DMS53 (cell line): ENCODE measurements around the gene GP9.

ENCODE experiments used
- DNase-seq: peaks from one replicate; lab custom pipeline; 2025; lab: John Stamatoyannopoulos, UW

GP9 gene

DNA sequence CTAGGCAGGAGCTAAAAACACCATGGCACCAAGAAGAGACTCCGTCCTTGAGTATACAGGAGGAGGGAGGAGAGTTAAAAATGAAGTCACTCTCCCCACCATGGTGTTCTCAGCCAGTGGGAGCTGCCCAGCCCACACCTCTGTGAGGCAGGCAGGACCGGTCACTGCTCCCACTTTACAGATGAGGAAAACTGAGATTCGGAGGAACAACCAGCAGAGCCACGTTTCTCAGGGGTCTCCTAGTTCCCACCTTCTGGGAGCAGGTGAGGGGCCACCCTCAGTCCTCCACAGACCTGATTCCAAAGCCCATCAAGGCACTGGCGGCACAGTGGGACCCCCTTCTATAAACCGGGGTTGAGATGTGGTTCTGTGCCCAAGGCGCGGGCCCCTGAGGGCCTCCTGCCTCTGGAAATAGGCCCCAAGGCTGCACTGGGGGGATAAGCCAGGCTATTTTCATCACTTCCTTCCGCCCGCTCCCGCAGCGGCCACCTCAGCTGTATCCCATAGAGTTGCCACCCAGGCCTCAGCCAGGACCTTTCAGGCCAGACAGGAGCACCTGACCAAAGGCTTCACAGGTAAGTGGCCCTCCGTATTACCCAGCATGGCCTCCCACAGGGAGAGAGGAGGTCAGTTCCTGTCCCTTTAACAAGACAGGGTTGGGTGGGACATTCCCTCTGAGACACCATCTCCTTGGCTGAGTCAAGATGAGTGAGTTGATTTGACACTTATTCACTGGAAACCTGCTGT lies at the start of gene GP9:
TSS of gene GP9 (plus strand) at position 504 of the 747 bp plus-strand sequence. CDS start 961 bp downstream, outside the sequence.
- no peak for DNase-seq

DNA sequence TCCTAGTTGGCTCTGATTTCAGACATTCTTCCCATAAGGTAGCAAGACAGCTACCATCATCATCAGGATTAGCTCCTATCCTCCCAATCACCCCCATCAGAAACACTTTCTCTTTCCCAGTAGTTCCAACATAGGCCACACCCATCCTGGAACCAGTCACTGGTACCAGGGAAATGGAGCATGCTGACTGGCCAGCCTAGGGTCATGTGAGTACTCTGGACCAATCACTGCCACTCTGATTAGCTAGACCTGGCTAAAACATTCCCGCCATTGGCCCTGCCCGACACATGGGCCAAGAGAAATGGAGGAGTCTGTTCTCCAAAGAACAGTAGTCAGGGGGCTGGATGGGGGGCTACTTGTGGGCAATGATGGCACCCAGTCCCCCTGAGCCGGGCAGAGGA lies 47.1 kb upstream of the GP9 start:
- DNase-seq, result peak; percentile 41

DNA sequence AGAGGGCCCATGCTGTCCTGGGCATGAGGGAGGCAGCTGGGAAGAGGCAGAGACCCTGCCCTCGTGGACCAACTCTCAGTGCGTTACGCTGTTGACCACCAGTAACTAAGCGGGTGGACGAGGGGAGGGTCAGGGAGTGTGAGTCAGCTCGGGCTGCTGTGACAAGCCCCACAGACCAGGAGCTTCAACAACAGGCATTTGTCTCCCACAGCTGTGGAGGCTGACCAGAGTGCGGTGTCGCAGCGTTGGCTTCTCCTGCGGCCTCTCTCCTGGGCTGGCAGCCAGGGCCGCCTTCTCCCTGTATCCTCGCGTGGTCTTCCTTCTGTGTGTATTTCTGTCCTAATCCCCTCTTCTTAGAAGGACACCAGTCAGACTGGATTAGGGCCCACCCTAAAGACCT lies 46.4 kb upstream of the GP9 start:
- no peak for DNase-seq

DNA sequence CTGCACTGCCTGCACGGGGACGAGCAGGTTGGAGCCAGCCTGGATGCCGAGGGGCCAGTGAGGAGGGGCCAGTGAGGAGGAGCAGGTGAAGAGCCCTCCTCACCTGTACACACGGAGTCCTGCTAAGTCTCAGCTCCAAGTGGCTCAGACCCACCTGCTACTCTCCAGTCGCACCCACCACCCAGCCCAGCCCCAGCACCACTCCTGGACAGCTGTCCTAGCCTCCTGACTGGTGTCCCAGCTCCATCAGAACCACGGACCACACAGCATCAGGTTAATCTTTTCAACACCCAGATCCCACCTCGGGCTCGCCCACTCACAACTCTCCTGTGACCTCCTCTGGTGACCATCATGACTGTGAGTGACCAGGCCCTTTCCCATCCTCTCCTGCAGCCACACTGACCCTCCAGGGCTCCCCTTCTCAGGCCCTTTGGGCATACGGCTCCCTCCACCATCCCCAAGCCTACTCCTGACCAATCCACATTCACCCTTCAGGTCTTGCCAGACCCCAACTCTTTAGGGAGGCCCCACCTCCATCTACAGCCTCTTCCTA lies 45.7 kb upstream of the GP9 start:
- DNase-seq, result no peak

DNA sequence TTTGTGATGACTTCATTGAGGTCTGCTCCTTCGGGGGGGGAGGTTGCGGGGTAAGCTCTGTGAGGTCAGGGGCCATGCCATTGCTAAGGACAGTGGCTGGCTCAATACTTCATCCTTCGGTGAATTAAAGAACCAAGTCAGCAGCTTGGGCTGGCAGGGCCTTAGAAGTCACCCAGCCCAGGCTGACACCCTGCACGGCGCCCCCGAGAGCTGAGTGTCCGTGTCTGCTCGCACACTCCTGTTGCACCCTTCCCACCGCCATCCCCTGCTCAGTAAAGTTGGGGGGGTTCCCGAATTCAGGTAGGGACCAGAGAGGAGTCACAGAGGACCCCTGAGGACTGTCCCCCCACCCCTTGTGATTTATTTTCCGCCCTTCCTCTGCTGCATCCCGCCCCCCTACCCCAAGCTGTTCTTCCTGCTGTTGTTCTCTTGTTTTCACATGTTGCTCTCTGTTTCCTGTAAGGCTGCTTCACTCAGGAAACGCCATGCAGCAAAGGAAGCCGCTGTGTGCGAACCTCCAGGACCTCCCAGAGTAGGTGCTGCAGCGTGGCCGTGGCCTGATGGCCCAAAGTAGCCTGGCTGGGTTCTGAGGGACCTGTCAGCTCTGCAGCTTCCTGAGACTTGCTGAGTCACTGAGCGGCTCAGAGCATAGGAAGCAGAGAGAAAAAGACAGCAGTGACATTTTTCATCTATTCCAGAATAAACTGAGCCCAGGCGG lies 45.0 kb upstream of the GP9 start:
- DNase-seq, result peak; percentile 41

DNA sequence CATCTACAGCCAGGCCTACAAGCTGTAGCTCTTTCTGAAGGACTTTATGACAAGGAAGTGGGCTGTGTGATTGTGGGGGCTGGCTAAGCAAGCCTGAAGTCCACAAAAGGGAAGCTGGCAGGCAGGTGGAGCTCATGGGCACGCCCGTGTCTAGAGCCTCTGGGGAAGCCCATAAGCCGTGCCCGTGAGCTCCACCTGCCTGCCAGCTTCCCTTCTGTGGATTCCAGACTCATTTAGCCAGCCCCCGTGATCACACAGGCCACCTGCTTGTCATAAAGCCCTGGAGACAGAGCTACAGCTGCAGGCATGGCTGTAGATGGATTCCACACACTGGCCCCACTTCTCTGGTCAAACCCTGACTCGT lies 44.2 kb upstream of the GP9 start:
- DNase-seq, result peak; percentile 90

DNA sequence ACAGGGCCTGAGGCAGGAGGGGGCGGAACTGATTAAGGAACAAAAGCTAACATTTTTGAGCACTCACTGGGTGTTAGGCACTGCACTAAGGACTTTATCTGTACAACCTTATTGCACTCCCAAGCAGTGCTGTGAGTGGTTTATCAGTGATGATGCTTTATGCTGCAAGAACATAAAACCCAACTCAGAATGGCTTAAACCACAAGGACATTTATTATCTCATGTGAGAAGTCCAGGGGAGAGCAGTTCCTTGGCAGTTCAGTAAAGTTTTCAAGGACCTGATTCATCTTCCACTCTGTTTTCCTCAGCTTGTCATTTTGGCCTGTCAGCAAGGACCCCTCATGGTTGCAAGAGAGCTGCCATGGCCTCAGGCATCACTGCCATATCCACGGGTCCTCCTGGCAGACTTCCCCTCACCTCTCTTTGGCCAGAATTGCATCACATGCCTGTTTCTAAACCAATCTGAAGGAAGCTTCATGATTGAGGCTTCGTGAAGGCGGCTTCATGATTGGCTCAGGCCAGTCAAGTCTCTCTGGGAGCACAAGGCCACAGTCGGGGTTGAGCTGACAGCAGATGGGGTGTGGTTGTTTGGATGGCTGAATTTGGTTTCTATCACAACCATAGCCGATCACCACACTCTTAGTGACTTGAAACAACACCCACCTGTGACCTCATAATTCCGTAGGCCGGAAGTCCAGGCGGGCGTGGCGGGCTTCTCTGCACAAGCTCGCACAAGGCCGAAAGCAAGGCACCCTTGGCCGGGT lies 43.7 kb upstream of the GP9 start:
- DNase-seq, result no peak

DNA sequence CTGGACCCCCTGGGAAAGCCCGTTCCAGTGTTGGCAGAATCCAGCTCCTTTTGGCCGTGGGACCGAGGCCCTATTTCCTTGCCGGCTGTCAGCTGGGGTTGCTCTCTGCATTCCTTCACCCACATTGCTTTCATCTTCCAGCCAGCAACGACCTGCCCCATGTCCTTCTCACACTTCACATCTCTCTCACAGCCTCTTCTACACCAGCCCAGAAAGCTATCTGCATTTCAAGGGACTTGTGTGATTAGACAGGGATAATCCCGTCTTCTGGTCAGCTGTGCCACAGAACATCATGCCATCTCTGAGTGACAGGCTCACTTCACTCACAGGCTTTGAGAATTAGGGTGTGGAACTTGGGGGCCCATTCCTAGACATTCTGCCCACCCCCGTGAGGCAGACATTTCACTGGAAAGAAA lies 43.1 kb upstream of the GP9 start:
- DNase-seq, result no peak

DNA sequence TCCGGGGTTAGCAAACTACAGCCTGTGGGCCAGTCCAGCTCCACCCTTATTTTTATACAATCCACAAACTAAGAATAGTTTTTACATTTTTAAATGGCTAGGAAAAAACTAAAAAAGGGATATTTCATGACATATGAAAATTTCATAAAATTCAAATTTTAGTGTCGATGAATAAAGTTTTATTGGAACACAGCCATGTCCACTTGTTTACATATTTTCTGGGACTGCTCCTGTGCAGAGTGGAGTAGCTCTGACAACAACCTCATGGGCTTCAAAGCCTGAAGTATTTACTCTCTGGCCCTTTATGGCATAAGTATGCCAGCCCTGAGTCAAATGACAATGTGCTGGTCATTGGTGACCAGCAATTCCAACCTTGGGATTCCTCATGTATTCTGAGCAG lies 42.3 kb upstream of the GP9 start:
- DNase-seq, result peak; percentile 31

DNA sequence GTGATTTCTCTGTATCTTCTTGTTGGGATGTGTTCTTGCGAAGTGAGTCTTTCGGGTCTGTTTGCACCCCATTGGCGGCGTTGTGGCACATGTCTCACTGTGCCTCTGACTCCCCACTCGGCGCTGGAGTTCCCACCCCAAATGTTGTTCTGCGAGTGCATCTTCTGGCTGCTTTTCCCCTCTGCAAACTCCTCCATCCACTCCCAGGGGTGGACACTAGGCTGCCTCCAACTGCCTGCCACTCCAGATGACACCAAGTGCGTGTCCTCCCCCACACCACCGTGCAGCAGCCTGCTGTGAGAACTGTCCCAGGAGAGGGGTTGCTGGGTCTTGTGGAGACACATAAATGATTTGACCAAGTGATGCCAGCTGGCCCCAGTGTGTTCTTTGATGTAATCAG lies 41.8 kb upstream of the GP9 start:
- DNase-seq, result no peak

DNA sequence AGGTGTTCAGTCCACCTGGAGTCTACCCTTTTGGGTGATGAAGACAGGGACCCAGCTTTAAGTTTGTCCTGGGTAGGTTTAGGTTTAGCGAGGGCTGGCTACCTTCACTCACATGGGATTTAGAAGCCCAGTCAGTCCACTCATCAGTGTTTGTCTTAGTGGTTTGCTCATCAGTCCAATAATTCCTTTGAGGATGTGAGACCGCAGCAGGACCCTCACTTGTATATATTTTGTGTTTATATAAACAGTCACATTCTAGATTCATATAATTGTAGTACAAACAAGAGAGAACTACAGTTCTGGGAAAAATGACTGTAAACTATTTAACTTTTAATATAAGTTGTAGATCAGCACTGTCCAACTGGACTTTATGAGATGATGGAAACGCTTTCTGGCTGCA lies 41.3 kb upstream of the GP9 start:
- no peak for DNase-seq

DNA sequence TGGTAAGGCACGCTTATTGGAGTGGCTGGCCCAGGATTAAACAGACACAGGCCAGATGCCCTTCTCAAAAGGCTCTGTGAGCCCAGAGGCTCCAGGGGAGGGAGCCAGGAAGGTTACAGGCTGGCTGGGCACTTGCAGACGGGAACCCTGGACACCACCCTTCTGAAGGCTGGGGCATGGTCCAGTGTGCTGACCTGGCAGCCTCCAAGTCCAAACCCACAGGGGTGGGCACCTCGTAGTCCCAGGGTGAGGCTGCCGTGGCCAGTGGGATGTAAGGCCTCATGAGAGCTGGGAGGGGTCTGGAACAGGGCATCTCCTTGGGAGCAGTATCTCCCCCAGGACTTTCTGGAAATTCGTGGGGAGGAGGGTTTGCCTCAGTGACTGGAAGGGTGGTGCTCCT lies 39.9 kb upstream of the GP9 start:
- DNase-seq, result no peak

DNA sequence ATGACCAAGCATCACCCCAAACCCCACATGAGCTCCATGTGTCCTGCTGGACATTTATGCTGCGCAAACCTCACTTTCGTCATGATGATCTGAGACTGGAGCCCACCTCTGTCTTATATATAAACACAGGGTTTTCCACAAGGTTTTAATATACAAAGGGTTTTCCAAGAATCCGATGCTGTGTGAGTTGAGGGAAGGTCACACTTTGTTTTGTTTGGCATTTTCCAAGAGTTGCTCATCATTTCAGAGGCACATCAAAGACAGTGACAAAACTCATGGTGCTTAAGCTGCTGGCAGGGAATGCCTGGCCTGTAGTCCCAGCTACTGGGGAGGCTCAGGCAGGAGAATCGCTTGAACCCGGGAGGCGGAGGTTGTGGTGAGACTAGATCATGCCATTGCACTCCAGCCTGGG lies 39.4 kb upstream of the GP9 start:
- no peak for DNase-seq

DNA sequence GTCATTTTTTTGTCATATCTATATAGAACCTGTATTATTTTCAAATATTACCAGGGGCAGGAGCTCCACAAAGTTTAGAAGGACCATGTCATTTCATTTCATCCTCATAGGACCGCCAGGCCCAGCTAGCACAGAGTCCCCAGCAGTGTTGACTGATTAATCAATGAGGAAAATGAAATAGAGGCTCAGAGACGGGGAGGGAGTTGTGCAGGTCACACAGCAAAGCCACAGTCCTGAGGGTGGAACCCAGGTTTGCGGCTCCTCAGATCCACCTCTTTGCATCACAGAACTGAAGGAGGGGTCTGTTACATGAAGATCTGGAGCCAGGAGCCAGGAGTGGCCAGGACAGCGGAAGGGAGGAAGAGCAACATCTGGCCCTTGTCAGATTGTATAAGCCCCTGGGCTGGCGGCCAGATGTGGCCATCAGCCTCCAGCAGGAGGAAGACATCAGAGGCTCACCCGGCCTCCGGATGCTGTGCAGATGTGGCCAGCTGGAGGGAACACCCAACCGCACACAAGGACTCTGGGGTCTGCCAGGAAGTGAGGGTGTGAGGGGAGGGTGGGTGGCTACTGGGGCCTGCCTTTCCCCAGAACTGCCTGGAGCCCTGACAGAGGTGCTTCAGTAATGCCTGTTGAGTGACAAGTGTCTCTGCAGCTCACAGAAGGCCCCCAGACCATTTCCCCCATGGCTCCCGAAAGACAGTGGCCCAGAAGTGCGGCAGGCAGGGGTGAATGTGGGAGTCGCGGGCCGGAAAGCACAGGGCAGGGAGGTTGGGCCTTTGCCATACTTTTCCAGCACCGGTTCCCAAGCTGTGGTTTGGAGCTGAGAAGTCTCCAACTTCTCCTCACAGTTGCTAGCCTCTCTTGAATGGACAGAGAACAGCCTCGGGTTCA lies 38.2 kb upstream of the GP9 start:
- no peak for DNase-seq

DNA sequence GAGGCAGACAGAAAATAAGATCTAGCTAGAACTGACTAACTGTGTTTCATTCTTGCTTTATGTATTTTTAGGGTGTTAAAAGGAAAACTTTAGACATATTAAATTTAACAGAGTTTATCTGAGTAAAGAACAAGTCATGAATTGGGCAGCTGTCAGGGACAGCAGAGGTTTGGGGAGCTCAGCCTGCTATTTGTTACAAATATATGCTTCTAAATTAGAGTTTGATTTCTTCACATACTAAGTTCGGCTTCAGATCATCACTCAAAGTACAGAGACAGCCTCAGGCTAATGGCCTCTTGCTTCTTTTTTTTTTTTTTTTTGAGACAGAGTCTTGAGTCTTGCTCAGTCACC lies 37.6 kb upstream of the GP9 start:
- DNase-seq, result no peak

DNA sequence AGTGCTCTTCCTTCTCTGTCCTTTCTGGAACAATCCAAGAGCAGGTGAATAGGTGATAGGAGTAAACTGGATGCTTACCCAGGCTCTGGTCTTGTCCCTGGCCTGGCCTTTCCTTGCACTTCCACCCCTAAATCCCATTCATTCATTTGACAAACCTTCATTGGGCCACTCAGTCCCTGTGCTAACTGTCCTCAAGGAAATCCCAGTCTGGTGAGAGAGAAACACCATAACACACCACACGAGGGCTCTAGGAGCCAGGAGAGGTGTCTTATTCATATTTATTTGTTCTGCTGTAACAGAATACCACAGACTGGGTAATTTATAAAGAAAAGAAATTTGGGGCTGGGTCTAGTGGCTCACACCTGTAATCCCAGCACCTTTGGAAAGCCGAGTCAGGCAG lies 36.7 kb upstream of the GP9 start:
- DNase-seq, result peak; percentile 41

DNA sequence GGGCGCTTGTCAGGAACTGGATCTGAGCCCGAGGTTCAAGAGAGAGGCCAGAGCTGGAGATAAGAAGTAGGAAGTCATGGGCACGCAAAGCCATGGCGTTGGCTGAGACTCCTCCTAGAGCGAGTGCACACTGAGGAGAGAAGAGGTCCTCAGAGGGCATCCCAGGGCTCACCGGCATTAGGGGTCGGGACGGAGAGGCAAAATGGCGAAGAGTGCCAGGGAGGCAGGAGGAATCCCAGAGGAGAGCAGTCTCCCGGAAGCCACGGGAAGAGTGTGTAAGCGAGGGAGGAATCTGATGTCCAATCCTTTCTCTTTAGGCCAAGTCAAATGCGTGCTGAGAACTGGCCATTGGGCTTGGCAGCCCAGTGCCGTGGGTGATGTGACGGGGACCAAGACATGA lies 35.5 kb upstream of the GP9 start:
- DNase-seq, result no peak

DNA sequence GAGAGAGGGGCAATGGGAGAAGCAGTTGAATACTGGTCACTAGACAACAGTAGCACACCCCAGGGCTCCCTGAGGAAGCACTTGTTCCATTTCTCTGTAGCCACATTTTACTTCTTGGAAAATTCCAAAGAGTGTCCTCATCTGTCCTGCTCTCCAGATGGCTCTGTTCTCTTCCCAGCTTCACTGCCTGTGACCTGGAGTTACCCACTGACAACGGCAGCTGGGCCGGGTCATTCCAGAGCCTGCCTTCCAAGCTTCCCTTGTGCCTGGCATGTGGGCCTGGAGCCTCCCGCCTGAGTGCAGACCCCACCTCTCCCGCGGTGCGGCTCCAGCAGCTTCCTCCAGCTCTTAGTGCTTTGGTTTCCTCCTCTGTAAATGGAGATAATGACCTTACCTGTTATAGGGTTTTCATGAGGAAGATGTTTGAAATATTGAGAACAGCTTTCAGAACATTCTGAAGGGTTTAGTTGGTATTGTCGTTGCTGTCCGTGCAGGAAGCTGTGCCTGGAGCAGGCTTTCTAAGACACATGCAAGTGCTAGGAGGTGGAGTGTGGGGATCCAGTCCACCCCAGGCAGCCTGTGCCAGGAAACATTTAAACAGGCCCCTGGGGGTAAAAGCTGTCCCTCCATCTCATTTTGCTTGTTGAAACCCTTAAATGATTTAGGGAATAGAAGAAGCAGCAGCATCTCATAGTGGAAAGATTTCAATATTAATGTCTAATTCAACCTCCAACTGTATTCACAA lies 34.7 kb upstream of the GP9 start:
- DNase-seq, result no peak

DNA sequence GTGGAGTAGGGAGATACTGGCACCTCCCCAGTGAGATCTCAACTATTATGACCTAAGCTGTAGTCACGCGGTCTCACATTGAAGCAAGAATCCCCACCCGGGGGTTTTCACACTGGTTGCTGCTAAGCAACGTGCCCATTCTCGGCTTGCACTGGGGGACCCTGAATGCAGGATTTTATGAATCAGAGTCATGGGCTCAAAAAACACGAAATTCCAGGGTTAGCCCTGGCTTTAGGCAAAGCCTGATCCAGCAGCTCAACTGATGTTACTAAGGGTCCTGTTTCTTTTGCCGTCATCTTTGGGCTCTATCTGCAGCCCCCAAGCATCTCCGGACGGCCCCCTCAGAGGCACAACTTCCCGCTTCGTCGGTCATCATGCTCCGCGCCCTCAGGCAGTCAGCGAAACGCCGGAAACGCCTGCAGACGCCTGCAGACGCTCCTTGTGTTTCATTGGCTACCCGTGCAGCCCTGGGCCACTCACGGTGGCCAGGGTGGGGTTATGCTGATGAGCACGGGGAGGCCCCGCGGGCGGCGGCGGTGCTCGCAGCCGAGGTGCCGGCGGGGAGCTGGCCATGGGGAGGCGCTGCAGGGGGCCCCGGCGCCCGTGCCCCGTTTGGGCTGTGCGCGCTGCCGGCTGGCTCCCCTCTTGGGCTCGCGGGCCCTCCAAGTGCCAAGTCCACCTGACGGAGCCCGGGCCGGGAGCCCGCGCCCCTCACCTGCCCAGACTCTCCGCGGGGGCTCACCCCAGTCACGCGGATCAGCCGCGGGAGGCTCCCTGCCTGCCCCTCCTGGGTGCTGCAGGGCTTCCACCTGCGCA lies 33.6 kb upstream of the GP9 start:
- DNase-seq, result peak; percentile 97

DNA sequence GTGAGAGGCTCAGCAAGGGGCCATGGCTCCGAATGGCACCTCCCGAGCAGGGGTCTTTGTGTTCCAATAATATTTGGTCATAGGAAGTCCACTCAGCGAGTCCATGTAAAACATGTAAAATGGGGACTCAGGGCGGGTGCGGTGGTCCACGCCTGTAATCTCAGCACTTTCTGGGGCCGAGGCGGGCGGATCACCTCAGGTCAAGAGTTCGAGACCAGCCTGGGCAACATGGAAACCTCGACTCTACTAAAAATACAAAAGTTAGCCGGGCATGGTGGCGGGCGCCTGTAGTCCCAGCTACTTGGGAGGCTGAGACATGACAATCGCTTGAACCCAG lies 33.1 kb upstream of the GP9 start:
- DNase-seq, result no peak
